ENCODE data around the gene ITGB2.

Gene ITGB2

GRCh38 chr21:44955141-44955797, 34.6 kb upstream of the ITGB2 start:
- no peak for DNase-seq

GRCh38 chr21:44954281-44954771, 33.6 kb upstream of the ITGB2 start:
- no peak for DNase-seq

- DNase-seq, result no peak
Observed at GRCh38 chr21:44953628-44954021, 32.9 kb upstream of the ITGB2 start.

GRCh38 chr21:44952929-44953627, 32.4 kb upstream of the ITGB2 start:
- DNase-seq, result no peak

- DNase-seq, result no peak
Observed at GRCh38 chr21:44952116-44952928, 31.6 kb upstream of the ITGB2 start.

GRCh38 chr21:44951186-44951915, 30.7 kb upstream of the ITGB2 start:
- DNase-seq, result no peak

- DNase-seq, result no peak
Observed at GRCh38 chr21:44950351-44950750, 29.7 kb upstream of the ITGB2 start.

- peak; percentile 86 to 88 for DNase-seq
Observed at GRCh38 chr21:44949779-44950198, 29.1 kb upstream of the ITGB2 start.

GRCh38 chr21:44949161-44949778, 28.6 kb upstream of the ITGB2 start:
- no peak for DNase-seq

- no peak for DNase-seq
Observed at GRCh38 chr21:44948426-44949120, 27.9 kb upstream of the ITGB2 start.

GRCh38 chr21:44947930-44948331, 27.2 kb upstream of the ITGB2 start:
- no peak for DNase-seq

GRCh38 chr21:44947111-44947929, 26.6 kb upstream of the ITGB2 start:
- no peak for DNase-seq

GRCh38 chr21:44946254-44947041, 25.7 kb upstream of the ITGB2 start:
- no peak for DNase-seq

GRCh38 chr21:44944596-44944995, 23.9 kb upstream of the ITGB2 start:
- no peak for DNase-seq

- DNase-seq, result no peak
Observed at GRCh38 chr21:44943686-44944550, 23.2 kb upstream of the ITGB2 start.

GRCh38 chr21:44943005-44943685, 22.4 kb upstream of the ITGB2 start:
- DNase-seq, result no peak

GRCh38 chr21:44942566-44942965, 21.9 kb upstream of the ITGB2 start:
- DNase-seq, result no peak

- DNase-seq, result no peak
Observed at GRCh38 chr21:44941567-44941966, 20.9 kb upstream of the ITGB2 start.

All from activated CD4-positive, alpha-beta T cell treated with anti-CD3 and anti-CD28 coated beads, Interleukin-2, amount 50 U/mL, for 48 hours (primary cell).